Astrocyte (in vitro differentiated cells and primary cell): ENCODE measurements around the gene BUD23. TPM values are rescaled to one million over a fixed set of nuclear protein-coding genes. Genes with fewer than 3 reads are reported as not detected.

ENCODE experiments used
- DNase-seq: peaks from one replicate; pipeline ENCODE4 v3.0.0-alpha.2; 2010; ENCODE audit warnings: low read depth
- FAIRE-seq: peaks from 2 replicates; lab custom pipeline; 2011; peaks lifted over from hg19 to GRCh38; lab: Jason Lieb, UNC
- H2AFZ ChIP-seq: 2 replicates; pipeline ENCODE4 v1.6.0; 2012; ENCODE audit warnings: low read depth, low read length, inconsistent platforms
- H3K27ac ChIP-seq: 2 replicates; pipeline ENCODE4 v1.5.1; 2011; ENCODE audit warnings: low read depth, low read length, inconsistent platforms
- H3K27me3 ChIP-seq: 2 replicates; pipeline ENCODE4 v1.6.0; 2011; ENCODE audit warnings: low read length, inconsistent platforms; ENCODE audit not compliant: insufficient read depth
- H3K36me3 ChIP-seq: 2 replicates; pipeline ENCODE4 v1.5.1; 2011; ENCODE audit warnings: low read length, inconsistent platforms; ENCODE audit not compliant: insufficient read depth
- H3K4me1 ChIP-seq: 2 replicates; pipeline ENCODE4 v1.5.1; 2011; ENCODE audit warnings: low read length, inconsistent platforms; ENCODE audit not compliant: insufficient read depth
- H3K4me2 ChIP-seq: 2 replicates; pipeline ENCODE4 v1.6.0; 2012; ENCODE audit warnings: low read length, inconsistent platforms
- H3K4me3 ChIP-seq: 2 replicates; pipeline ENCODE4 v1.5.1; 2011; ENCODE audit warnings: low read depth, mild to moderate bottlenecking, low read length, inconsistent platforms; ENCODE audit not compliant: insufficient read depth
- H3K79me2 ChIP-seq: 2 replicates; pipeline ENCODE4 v1.6.0; 2012; ENCODE audit warnings: mild to moderate bottlenecking, low read length, inconsistent platforms; ENCODE audit not compliant: insufficient read depth
- H3K9ac ChIP-seq: 2 replicates; pipeline ENCODE4 v1.6.0; 2012; ENCODE audit warnings: mild to moderate bottlenecking, low read length, inconsistent platforms
- H3K9me3 ChIP-seq: 2 replicates; pipeline ENCODE4 v1.5.1; 2012; ENCODE audit warnings: low read depth, mild to moderate bottlenecking, low read length, inconsistent platforms; ENCODE audit not compliant: insufficient read depth
- H4K20me1 ChIP-seq: 2 replicates; pipeline ENCODE4 v1.6.0; 2012; ENCODE audit warnings: low read length, inconsistent platforms; ENCODE audit not compliant: insufficient read depth
- H3K27ac Mint-ChIP-seq: one replicate; pipeline ENCODE4 v1.8.0; 2021; ENCODE audit warnings: mild to moderate bottlenecking, mixed read lengths; ENCODE audit not compliant: unreplicated experiment
- H3K27me3 Mint-ChIP-seq: one replicate; pipeline ENCODE4 v1.8.0; 2021; ENCODE audit warnings: low read depth, mixed read lengths; ENCODE audit not compliant: unreplicated experiment
- H3K36me3 Mint-ChIP-seq: one replicate; pipeline ENCODE4 v1.8.0; 2021; ENCODE audit warnings: low read depth, mixed read lengths; ENCODE audit not compliant: unreplicated experiment
- H3K4me1 Mint-ChIP-seq: one replicate; pipeline ENCODE4 v1.8.0; 2021; ENCODE audit warnings: low read depth, mixed read lengths; ENCODE audit not compliant: unreplicated experiment
- H3K4me3 Mint-ChIP-seq: one replicate; pipeline ENCODE4 v1.8.0; 2021; ENCODE audit warnings: mild to moderate bottlenecking, moderate library complexity, mixed read lengths; ENCODE audit not compliant: unreplicated experiment
- H3K9me3 Mint-ChIP-seq: one replicate; pipeline ENCODE4 v1.8.0; 2021; ENCODE audit warnings: mild to moderate bottlenecking, mixed read lengths; ENCODE audit not compliant: unreplicated experiment
- CTCF ChIP-seq: IDR thresholded peaks from 2 replicates; pipeline ENCODE4 v1.5.1; 2011; ENCODE audit warnings: low read depth, mild to moderate bottlenecking, inconsistent platforms, low read length, moderate library complexity; ENCODE audit not compliant: insufficient read depth
- EZH2 ChIP-seq: IDR thresholded peaks from 2 replicates; pipeline ENCODE4 v1.6.1; 2012; ENCODE audit warnings: mild to moderate bottlenecking, low read length, inconsistent platforms; ENCODE audit not compliant: insufficient read depth
- total RNA-seq: library from RNA; stranded (reverse); gene quantifications from 2 replicates; pipeline ENCODE4 v1.2.1, GENCODE V29; 2021

BUD23 gene
- total RNA-seq, 1 donor from 2014 or later: 73.1 TPM

GRCh38 chr7:73700581-73701134 is 17.3 kb downstream of the BUD23 start:
- H3K4me1 ChIP-seq: peaks cover 22% of the 10 kb centered on the region
- H3K4me3 Mint-ChIP-seq: no peak overlapping the region
- no peaks in the 10 kb centered on the region for H3K27me3 ChIP-seq
- no peak overlapping the region for H3K9ac ChIP-seq
- peaks cover 6% of the 10 kb centered on the region for H3K4me1 Mint-ChIP-seq
- no peak overlapping the region for H3K4me2 ChIP-seq
- H3K9me3 ChIP-seq: no peaks in the 10 kb centered on the region
- H4K20me1 ChIP-seq: peaks cover 80% of the 10 kb centered on the region
- no peaks in the 10 kb centered on the region for H3K27me3 Mint-ChIP-seq
- no peak overlapping the region for H2AFZ ChIP-seq
- H3K9me3 Mint-ChIP-seq: no peaks in the 10 kb centered on the region
- H3K27ac ChIP-seq: no peak overlapping the region
- no peak overlapping the region for H3K27ac Mint-ChIP-seq
- no peak for TF ChIP-seq CTCF
- TF ChIP-seq EZH2: no peak
- no peak for FAIRE-seq
- H3K4me3 ChIP-seq: no peak overlapping the region
- DNase-seq: no peak
- peaks cover 19% of the 10 kb centered on the region for H3K79me2 ChIP-seq
- peaks cover 24% of the 10 kb centered on the region for H3K36me3 Mint-ChIP-seq
- peaks cover 19% of the 10 kb centered on the region for H3K36me3 ChIP-seq

- Histone ChIP-seq H3K9ac (no peak overlapping the region), H3K4me2 (no peak overlapping the region), H3K79me2 (peaks cover 21% of the 10 kb centered on the region), H3K27ac (peak overlapping the region; percentile 28), H2AFZ (no peak overlapping the region), H3K4me1 (peaks cover 30% of the 10 kb centered on the region), H3K4me3 (no peak overlapping the region), H3K36me3 (peaks cover 15% of the 10 kb centered on the region), H4K20me1 (peaks cover 75% of the 10 kb centered on the region), H3K27me3 (no peaks in the 10 kb centered on the region), H3K9me3 (no peaks in the 10 kb centered on the region)
- Mint-ChIP-seq H3K27ac (no peak overlapping the region), H3K4me1 (peaks cover 8% of the 10 kb centered on the region), H3K36me3 (peaks cover 24% of the 10 kb centered on the region), H3K9me3 (no peaks in the 10 kb centered on the region), H3K27me3 (no peaks in the 10 kb centered on the region), H3K4me3 (no peak overlapping the region)
- TF ChIP-seq CTCF (peak; percentile 48), EZH2 (no peak)
- DNase-seq (peak; percentile 50), FAIRE-seq (no peak)
These were observed 18.1 kb downstream of the BUD23 start for GRCh38 chr7:73701357-73701995.

- Mint-ChIP-seq H3K36me3 (peaks cover 23% of the 10 kb centered on the region), H3K9me3 (no peaks in the 10 kb centered on the region), H3K27me3 (no peaks in the 10 kb centered on the region), H3K27ac (no peak overlapping the region), H3K4me3 (no peak overlapping the region), H3K4me1 (peaks cover 11% of the 10 kb centered on the region)
- no peak overlapping the region for H3K9ac ChIP-seq
- no peaks in the 10 kb centered on the region for H3K27me3 ChIP-seq
- H3K79me2 ChIP-seq: peaks cover 26% of the 10 kb centered on the region
- H3K9me3 ChIP-seq: no peaks in the 10 kb centered on the region
- H3K4me2 ChIP-seq: no peak overlapping the region
- FAIRE-seq (no peak), DNase-seq (no peak)
- peaks cover 77% of the 10 kb centered on the region for H4K20me1 ChIP-seq
- H3K27ac ChIP-seq: peak overlapping the region; percentile 26
- H3K4me1 ChIP-seq: peaks cover 38% of the 10 kb centered on the region
- no peak overlapping the region for H3K4me3 ChIP-seq
- no peak for TF ChIP-seq EZH2
- TF ChIP-seq CTCF: no peak
- H3K36me3 ChIP-seq: peaks cover 15% of the 10 kb centered on the region
- no peak overlapping the region for H2AFZ ChIP-seq
These were observed 18.8 kb downstream of the BUD23 start for GRCh38 chr7:73702226-73702625.
